ENCODE data around the gene ADAMTS12.

ADAMTS12 gene

GRCh38 chr5:33848554-33848953 is 43.2 kb downstream of the ADAMTS12 start:
- DNase-seq (ENCODE audit: low read depth in 2 of 2): no peak

- DNase-seq (ENCODE audit: low read depth in 2 of 2): no peak
Measured at GRCh38 chr5:33846851-33847250, 44.9 kb downstream of the ADAMTS12 start.

- DNase-seq (ENCODE audit: low read depth in 2 of 2): no peak
Measured at GRCh38 chr5:33843579-33843978, 48.2 kb downstream of the ADAMTS12 start.

GRCh38 chr5:33842456-33842855 is 49.3 kb downstream of the ADAMTS12 start:
- DNase-seq (ENCODE audit: low read depth in 2 of 2): no peak

- no peak for DNase-seq (ENCODE audit: low read depth in 2 of 2)
Measured at GRCh38 chr5:33841891-33842290, 49.9 kb downstream of the ADAMTS12 start.

- DNase-seq (ENCODE audit: low read depth in 2 of 2): no peak
Measured at GRCh38 chr5:33840927-33841547, 50.8 kb downstream of the ADAMTS12 start.

GRCh38 chr5:33837301-33837700 is 54.5 kb downstream of the ADAMTS12 start:
- DNase-seq (ENCODE audit: low read depth in 2 of 2): no peak

GRCh38 chr5:33834334-33834733 is 57.5 kb downstream of the ADAMTS12 start:
- no peak for DNase-seq (ENCODE audit: low read depth in 2 of 2)

GRCh38 chr5:33833237-33833575 is 58.6 kb downstream of the ADAMTS12 start:
- no peak for DNase-seq (ENCODE audit: low read depth in 2 of 2)

- DNase-seq (ENCODE audit: low read depth in 2 of 2): no peak
Measured at GRCh38 chr5:33832404-33833236, 59.2 kb downstream of the ADAMTS12 start.

- no peak for DNase-seq (ENCODE audit: low read depth in 2 of 2)
Measured at GRCh38 chr5:33831041-33831440, 60.7 kb downstream of the ADAMTS12 start.

- no peak for DNase-seq (ENCODE audit: low read depth in 2 of 2)
Measured at GRCh38 chr5:33829430-33829829, 62.4 kb downstream of the ADAMTS12 start.

- no peak for DNase-seq (ENCODE audit: low read depth in 2 of 2)
Measured at GRCh38 chr5:33828626-33829308, 63.0 kb downstream of the ADAMTS12 start.

GRCh38 chr5:33827885-33828284 is 63.9 kb downstream of the ADAMTS12 start:
- no peak for DNase-seq (ENCODE audit: low read depth in 2 of 2)

GRCh38 chr5:33827018-33827707 is 64.6 kb downstream of the ADAMTS12 start:
- DNase-seq (ENCODE audit: low read depth in 2 of 2): no peak

- no peak for DNase-seq (ENCODE audit: low read depth in 2 of 2)
Measured at GRCh38 chr5:33824516-33825195, 67.1 kb downstream of the ADAMTS12 start.

GRCh38 chr5:33817301-33817700 is 74.5 kb downstream of the ADAMTS12 start:
- no peak for DNase-seq (ENCODE audit: low read depth in 2 of 2)

GRCh38 chr5:33816791-33817190 is 75.0 kb downstream of the ADAMTS12 start:
- no peak for DNase-seq (ENCODE audit: low read depth in 2 of 2)

GRCh38 chr5:33812746-33813145 is 79.0 kb downstream of the ADAMTS12 start:
- DNase-seq (ENCODE audit: low read depth in 2 of 2): no peak

- no peak for DNase-seq (ENCODE audit: low read depth in 2 of 2)
Measured at GRCh38 chr5:33810491-33811120, 81.2 kb downstream of the ADAMTS12 start.

- DNase-seq (ENCODE audit: low read depth in 2 of 2): no peak
Measured at GRCh38 chr5:33809936-33810335, 81.9 kb downstream of the ADAMTS12 start.
